HG03442 (cell line): ENCODE measurements around the gene SGSM1.
"Not testable (repeated sequence)": the region's sequence is repeated elsewhere in the genome, so short reads cannot be mapped to it uniquely, and the experiment has no call there.

Source experiments
- ATAC-seq: cut with Tn5 transposase; IDR thresholded peaks from one replicate; pipeline ENCODE4 v1.9.1; 2021; ENCODE audit warnings: mild to moderate bottlenecking, moderate library complexity; ENCODE audit not compliant: unreplicated experiment

SGSM1 gene

DNA sequence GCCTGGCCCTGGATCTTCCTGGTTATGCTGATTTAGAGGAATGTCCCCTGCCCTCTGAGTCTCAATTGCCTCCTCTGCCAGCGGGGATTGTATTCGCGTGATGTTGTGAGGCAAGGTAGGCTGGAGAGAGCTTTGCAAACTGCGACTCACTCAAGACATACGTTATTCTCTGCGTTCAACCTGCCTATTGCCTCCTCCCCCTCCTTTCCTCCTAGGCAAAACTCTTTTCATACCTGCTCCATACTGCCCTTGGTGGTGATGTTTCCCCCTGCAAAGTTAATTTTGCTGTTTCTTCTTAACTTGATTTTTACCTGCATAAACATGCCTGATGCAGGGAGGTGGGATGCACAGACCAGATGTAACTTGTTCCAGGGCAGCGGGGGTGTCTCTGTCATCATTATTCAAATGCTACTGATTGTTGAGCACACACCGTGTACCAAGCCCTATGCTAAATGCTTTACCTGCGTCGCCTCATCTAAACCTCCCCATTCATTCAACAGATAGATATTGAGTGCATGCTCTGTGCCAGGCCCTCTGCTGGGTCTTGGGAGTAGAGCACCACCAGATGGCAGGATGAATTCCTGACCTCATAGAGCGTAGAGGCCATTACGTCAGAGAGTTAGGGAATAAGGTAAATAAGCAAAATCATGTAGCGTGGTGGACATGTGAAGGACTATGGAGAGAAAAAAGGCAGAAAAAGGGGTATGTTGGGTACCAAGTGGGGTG lies 29.0 kb downstream of the SGSM1 start:
- no peak for ATAC-seq

DNA sequence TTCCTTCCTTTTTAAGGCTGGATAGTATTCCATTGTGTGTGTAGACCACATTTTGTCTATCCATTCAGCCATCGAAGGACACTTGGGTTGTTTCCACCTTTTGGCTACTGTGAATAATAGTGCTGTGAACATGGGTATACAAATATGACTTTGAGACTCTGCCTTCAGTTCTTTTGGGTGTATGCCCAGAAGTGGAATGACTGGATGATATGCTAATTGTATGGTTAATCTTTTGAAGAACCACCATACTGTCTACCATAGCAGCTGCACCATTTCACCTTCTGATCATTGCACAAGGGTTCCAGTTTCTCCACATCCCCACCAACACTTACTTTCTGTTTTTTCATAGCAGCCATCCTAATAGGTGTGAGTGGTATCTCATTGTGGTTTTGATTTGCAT lies 30.3 kb downstream of the SGSM1 start:
- no peak for ATAC-seq

DNA sequence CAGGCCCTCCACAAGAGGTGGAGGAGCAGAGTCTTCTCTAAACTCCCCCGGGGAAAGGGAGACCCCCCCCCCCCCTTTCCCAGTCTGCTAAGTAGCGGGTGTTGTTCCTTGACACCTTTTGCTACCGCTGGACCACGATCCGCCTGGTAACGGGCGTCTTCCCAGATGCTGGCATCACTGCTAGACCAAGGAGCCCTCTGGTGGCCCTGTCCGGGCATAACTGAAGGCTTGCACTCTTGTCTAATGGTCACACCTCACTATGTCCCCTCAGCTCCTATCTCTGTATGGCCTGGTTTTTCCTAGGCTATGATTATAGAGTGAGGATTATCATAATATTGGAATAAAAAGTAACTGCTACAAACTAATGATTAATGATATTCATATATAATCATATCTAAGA lies 31.5 kb downstream of the SGSM1 start:
- ATAC-seq = not testable (repeated sequence)

GRCh38 chr22:24841261-24841660 lies 35.2 kb downstream of the SGSM1 start:
- ATAC-seq = no peak

DNA sequence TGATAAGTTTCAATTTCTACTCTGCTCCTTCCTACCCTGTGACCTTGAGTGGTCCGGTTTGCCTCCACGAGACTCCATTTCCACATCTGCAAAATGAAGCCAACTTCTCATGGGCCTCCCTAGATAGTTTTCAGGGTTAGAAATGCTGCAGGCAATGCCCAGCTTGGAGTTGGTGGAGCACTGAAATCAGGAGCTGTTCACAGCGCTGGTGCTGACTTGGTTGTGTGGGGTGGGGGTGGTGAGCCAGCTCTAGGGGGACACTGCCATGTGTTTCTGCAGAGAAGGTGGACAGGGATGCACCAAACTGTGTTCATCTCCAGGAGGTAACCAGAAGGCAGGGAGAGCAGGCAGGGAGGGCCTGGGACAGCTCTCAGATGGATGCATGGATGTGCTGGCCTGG lies 37.0 kb downstream of the SGSM1 start:
- no peak for ATAC-seq

DNA sequence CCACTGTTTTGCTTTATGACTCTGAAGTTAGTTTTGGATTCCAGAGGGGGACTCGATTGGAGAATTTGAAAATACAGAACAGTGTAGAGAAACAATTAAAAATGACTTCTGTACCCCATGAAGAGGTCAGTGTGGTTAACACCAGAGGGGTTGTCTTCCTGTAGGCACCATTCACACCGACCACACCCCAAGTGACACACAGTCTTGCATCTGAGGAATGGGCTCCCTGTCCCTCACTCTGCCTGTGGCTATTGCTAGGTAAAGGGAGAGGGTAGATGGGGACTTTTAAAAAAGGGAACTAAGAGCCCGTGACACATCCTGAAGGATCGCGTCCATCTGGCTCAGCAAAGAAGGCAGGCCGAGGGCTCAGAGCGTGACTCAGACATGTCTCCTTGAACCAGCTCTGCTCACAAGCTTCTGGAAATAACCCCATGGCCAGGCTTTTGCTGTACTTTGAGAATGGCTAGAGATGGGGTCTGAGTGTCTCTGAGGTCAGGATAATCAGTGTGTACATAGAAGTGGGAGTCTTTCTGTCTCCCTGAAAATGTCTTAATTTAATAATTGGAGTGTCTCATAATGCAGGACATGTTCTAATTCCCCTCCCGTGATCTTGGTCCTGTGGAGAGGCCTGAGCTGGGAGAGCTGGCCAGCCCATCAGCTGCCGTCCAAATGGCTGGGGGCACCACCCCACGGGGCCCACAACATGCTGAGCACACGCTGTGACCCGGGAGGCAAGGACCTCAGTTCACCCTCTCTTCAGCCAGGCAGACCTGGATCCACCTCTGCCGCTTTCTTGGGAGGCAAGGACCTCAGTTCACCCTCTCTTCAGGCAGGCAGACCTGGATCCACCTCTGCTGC lies 39.3 kb downstream of the SGSM1 start:
- no peak for ATAC-seq

GRCh38 chr22:24847490-24847889 lies 41.5 kb downstream of the SGSM1 start:
- no peak for ATAC-seq

DNA sequence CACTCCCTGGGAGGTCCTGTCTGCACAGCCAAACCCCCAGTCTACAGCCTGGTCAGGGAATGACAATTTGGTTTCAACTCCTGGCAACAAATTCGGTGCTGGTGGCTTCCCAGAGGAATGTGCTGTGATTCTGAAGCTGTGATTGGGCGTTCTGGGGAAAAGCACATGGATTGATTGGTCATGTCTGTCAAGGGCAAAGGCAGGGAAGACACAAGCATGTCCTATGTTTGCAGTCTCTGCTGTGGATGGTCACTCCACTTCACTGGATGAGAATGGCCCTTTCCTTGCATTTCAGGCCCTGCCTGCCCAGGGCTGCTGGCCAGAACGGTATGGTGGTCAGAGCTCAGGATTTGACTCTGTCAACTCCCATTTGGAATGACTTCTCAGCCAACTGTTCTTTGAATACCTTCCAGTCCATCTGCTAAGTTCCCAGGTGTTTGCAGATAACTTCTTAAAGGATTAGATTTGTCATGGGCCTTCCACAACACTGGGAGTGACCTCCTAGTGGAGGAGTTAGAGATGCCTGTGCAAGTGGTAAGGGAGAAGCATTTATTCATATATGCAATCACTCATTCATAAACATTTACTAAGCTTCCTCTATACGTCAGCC lies 42.7 kb downstream of the SGSM1 start:
- no peak for ATAC-seq

DNA sequence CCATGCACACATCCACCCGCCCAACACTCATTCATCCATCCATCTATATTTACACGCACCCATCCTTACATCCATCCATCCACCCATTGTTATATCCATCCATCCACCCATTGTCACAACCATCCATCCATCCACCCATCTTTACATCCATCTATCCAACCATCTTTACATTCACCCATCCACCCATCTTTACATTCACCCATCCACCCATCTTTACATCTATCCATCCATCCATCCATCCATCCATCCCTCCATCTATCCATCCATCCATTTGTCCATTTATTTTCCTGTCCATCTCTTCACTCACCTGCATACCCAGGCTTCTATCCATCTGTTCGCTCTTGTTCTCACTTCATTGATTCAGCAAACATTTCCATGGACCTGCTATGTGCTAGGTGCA lies 49.8 kb downstream of the SGSM1 start:
- ATAC-seq = no peak

DNA sequence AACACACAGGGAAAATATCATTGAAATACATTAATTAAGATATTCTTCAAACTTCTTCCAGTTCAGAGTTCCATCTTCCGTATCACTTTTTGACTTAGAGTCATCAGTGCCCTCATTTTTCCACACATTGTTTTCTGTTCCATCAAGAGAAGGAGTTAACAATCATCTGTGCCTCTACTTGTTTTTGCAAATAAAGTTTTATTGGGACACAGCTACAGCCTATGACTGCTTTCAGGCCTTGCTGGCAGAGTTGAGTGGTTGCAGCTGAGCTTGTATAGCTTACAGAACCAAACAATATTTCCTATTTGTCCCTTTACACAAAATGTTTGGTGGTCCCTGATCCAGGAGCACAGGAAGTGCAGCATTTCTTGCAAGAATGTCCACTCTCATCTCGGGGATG lies 51.6 kb downstream of the SGSM1 start:
- ATAC-seq = no peak

- ATAC-seq = no peak
Measured at GRCh38 chr22:24859587-24859986, 53.6 kb downstream of the SGSM1 start.

DNA sequence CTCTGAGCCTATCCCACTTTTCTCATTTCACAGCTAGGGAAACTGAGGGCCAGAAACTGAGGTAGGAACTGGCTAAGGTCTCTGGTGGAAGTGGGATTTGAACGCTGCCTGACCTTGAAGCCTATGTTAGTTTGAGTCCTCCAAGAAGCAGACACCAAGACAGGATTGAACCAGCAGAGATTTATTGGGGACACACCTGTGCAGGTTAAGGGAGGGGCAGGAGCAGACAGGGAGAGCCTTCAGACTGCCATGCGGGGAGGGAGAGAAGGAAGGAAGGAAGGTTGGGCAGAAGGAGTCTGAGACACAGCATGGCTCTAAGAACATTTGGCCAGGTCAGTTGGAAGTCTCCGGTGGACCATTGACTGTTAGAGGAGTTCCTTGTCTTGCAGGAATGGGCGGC lies 59.5 kb downstream of the SGSM1 start:
- ATAC-seq = no peak

DNA sequence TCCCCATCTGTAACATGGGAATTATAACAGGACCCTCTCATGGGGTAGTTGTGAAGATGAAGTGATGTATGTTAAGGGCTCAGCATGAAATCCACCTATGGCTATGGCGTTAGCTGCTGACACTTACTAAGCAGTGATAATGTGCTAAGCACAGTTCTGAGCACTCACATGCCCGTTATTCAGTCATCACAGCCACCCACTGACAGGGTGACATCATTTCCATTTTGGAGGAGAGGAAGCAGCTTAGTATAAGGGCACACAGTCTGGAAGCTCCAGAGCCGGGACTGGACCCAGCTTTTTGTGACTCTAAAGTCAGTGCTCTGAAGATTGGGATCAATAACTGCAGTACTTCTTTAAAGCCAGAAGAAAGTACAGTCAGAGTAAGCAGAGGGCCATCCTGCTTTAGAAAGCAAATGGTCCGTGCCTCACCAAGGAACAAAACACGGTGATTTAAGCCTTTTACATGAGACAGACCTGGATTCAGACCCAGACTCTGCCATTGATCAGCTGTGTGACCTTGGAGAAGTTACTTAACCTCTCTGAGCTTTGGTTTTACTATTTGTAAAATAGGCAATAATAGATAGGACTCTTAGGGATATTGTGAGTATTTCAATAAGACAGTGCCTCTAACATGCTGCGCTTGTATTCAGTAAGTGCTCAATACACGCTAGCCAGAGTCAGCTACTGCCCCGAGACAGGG lies 61.5 kb downstream of the SGSM1 start:
- ATAC-seq = no peak

GRCh38 chr22:24868979-24869378 lies 63.0 kb downstream of the SGSM1 start:
- no peak for ATAC-seq

DNA sequence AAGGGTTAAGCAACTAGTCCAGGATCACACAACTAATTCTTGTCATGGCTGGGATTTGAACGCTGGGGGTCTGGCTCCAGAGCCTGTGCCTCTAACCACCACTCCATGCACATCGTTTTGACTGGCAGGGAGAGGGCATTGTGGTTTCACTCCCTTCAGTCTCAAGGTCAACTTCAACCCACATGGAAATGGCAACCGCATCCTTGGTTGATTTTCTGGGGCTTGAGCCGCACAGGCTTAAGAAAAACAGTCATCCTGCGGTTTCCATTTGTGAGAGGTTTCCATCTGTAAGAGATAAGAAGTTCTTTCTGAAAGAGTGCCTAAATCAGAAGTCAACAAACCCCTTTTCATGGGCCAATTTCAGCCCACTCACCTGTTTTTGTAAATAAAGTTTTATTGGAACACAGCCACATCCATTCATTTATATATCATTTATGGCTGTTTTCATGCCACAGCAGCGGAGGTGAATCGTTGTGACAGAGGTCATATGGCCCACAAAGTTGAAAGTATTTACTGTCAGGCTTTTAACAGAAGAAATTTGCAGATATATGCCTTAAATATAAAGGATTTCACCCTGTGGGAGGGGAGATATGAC lies 65.7 kb downstream of the SGSM1 start:
- ATAC-seq = no peak

GRCh38 chr22:24873226-24873625 lies 67.2 kb downstream of the SGSM1 start:
- no peak for ATAC-seq

DNA sequence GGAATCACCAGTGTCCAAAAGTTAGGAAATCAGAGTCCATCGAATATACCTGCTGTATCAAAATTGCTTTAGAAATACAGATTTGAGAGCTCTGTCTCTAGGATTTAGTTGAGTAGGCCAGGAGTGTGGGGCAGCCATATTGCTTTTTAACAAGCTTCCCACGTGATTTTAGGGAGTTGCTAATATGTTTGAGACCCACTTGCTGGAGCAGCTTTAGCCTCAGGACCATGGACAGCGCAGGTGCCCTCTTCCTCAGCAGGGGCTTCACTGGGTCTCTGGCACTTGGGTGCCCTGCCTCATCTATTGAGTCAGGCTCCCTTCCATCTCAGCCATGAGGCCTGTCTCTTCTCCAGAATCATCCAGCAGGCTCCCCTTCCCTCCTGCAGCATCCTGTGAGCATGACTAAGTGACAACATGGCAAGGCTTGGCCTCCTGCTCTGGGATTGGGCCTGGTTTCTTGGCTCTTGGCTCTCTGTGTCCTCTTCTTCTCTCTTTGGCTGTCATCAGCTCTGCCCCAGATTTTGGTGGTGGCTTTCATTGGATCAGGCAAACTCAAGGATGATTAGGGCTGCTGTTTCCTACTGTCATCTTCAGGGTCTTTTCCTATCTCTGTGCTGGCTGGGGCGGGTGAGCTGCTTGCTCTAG lies 70.0 kb downstream of the SGSM1 start:
- no peak for ATAC-seq

- ATAC-seq = no peak
Measured at GRCh38 chr22:24876700-24877099, 70.7 kb downstream of the SGSM1 start.

DNA sequence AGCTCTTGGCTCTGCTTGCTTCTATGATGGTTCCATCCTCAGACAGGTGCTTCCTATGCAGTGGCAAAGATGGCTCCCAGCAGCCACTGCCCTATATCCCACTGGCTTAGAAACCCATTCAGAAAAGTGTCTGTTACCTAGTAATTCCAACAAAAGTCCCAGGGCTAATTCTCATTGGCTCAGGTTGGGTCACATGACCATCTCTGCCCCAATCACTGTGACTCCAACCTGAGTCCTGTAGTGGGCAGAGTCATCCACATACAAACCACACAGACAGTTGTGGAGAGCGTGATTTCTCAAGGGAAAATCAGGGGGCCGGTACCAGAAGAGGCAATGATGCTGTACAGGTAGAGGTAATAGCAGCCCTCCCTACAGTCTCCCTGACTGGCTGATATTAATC lies 73.0 kb downstream of the SGSM1 start:
- no peak for ATAC-seq

GRCh38 chr22:24883432-24883831 lies 77.4 kb downstream of the SGSM1 start:
- no peak for ATAC-seq
